BE2C (cell line): ENCODE results near the gene HELZ. TPM values are rescaled to one million over a fixed set of nuclear protein-coding genes. Genes with fewer than 3 reads are reported as not detected.
"Not testable (repeated sequence)": the region's sequence is repeated elsewhere in the genome, so short reads cannot be mapped to it uniquely, and the experiment has no call there.

ENCODE experiments used
- DNase-seq: peaks from one replicate; pipeline ENCODE4 v3.0.0-alpha.2; 2020
- H3K27me3 ChIP-seq: fragments of 250-450 bp; sonication (Bioruptor Pico); 2 replicates; pipeline ENCODE4 v1.5.1; 2020; ENCODE audit warnings: mild to moderate bottlenecking
- H3K36me3 ChIP-seq: fragments of 250-450 bp; sonication (Bioruptor Pico); 2 replicates; pipeline ENCODE4 v1.5.1; 2020; ENCODE audit warnings: mild to moderate bottlenecking
- H3K4me1 ChIP-seq: fragments of 250-450 bp; sonication (Bioruptor Pico); 2 replicates; pipeline ENCODE4 v1.5.1; 2020
- H3K4me3 ChIP-seq: 2 replicates; pipeline ENCODE4 v1.5.1; 2011; ENCODE audit warnings: low read depth, low read length
- H3K9me3 ChIP-seq: fragments of 250-450 bp; sonication (Bioruptor Pico); 2 replicates; pipeline ENCODE4 v1.5.1; 2020
- polyA plus RNA-seq: library from polyadenylated mRNA; unstranded; fragments of >200 nt; gene quantifications from one replicate; pipeline ENCODE4 v1.2.1, GENCODE V29; 2012; ENCODE audit warnings: low read depth, missing spikeins; ENCODE audit not compliant: insufficient read length, insufficient read depth
- TF ChIP-seq, protein P1 (sequence below): IDR thresholded peaks from 2 replicates; pipeline ENCODE4 v1.5.1; 2012; ENCODE audit warnings: mild to moderate bottlenecking, low read depth, low read length

HELZ gene
- polyA plus RNA-seq, result 5.9 TPM

- TF ChIP-seq, protein P1, sequence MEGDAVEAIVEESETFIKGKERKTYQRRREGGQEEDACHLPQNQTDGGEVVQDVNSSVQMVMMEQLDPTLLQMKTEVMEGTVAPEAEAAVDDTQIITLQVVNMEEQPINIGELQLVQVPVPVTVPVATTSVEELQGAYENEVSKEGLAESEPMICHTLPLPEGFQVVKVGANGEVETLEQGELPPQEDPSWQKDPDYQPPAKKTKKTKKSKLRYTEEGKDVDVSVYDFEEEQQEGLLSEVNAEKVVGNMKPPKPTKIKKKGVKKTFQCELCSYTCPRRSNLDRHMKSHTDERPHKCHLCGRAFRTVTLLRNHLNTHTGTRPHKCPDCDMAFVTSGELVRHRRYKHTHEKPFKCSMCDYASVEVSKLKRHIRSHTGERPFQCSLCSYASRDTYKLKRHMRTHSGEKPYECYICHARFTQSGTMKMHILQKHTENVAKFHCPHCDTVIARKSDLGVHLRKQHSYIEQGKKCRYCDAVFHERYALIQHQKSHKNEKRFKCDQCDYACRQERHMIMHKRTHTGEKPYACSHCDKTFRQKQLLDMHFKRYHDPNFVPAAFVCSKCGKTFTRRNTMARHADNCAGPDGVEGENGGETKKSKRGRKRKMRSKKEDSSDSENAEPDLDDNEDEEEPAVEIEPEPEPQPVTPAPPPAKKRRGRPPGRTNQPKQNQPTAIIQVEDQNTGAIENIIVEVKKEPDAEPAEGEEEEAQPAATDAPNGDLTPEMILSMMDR, result no peak
- Histone ChIP-seq H3K4me3 (peak within 1 kb of the TSS; percentile 81), H3K4me1 (no peaks in the 10 kb centered on the region; the same call in 1 of the 2 replicates), H3K27me3 (no peaks in the 10 kb centered on the region), H3K9me3 (no peaks in the 10 kb centered on the region), H3K36me3 (peaks cover 17% of the 10 kb centered on the region)
- peak; percentile 78 for DNase-seq
Observed at GRCh38 chr17:67245073-67245693, at the start of gene HELZ. TSS of gene HELZ (minus strand) at chr17:67245196. CDS start at chr17:67218804, 26,392 bp downstream.

DNA sequence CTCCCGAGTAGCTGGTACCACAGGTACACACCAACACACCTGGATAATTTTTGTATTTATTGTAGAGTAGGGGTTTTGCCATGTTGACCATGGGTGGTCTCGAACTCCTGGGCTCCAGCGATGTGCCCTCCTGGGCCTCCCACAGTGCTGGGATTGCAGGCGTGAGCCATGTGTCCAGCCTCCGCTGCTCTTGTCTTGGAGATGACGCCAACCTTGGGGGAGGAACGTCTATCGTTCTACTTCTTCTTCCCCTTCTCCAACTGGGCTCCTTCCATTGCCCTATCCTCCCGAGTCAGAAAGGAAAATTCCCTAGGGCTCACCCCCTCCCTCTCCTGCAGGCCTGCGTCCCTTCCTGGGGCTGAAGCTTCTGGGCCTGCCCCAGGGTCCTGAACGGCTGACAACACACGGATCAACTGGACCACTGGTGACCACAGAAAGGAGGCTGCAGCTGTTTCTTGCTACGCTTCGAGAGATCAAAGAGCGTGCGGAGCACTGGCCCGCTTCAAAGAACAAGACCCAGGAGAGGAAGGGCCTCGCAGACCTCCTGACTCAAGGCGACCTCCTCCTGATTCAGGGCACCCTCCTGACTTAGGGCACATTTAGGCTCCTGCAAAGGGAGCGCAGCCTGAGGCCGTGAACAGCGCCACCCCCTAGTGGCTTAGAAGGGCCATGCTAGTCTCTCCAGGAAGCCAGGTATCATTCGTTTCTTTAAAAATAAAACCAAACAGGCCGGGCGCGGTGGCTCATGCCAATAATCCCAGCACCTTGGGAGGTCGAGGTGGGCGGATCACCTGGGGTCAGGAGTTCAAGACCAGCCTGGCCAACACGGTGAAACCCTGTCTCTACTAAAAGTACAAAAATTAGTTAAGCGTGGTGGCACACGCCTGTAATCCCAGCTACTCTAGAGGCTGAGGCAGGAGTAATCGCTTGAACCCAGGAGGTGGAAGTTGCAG is 48.5 kb upstream of the HELZ start:
- H3K4me1 ChIP-seq, result no peaks in the 10 kb centered on the region
- TF ChIP-seq, protein P1, result peak; percentile 71
- H3K36me3 ChIP-seq, result no peaks in the 10 kb centered on the region
- H3K27me3 ChIP-seq, result no peaks in the 10 kb centered on the region
- H3K9me3 ChIP-seq, result no peaks in the 10 kb centered on the region
- peak; percentile 49 for DNase-seq
- H3K4me3 ChIP-seq, result no peak overlapping the region

DNA sequence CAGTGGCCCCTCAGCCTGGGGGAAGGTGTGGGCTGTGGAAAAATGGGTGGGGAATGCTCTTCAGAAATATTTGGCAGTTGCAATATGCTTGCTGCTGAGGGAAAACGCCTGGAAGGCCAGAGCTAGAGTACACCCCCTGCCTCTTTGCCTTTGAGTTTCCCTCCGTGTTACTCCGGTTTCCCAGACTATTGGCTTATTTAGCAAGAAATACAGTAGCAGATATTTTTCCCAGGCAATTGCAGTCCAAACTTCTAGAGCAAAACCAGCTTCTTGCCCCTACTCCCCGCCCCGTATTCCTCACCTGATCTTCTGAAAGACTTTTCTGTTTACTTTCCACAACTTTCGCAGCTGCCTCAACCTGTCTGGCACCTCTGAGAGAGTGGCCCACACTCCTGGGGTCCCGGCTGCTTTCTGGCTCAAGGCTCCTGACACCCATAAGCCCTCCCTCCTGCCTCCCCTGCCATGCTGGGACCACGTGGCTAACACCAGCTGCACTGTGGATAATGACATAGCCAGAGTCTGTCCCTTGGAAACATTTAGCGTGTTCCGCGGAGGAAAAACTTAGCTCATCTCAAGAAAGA is 45.8 kb upstream of the HELZ start:
- TF ChIP-seq, protein P1, result no peak
- DNase-seq, result no peak
- no peak overlapping the region for H3K4me3 ChIP-seq
- H3K36me3 ChIP-seq, result no peaks in the 10 kb centered on the region
- H3K27me3 ChIP-seq, result no peaks in the 10 kb centered on the region
- no peaks in the 10 kb centered on the region for H3K9me3 ChIP-seq
- H3K4me1 ChIP-seq, result no peaks in the 10 kb centered on the region

GRCh38 chr17:67290244-67290643 is 45.2 kb upstream of the HELZ start:
- TF ChIP-seq, protein P1, result no peak
- H3K9me3 ChIP-seq, result no peaks in the 10 kb centered on the region
- DNase-seq, result no peak
- no peaks in the 10 kb centered on the region for H3K27me3 ChIP-seq
- no peak overlapping the region for H3K4me3 ChIP-seq
- no peaks in the 10 kb centered on the region for H3K36me3 ChIP-seq
- H3K4me1 ChIP-seq, result no peaks in the 10 kb centered on the region

DNA sequence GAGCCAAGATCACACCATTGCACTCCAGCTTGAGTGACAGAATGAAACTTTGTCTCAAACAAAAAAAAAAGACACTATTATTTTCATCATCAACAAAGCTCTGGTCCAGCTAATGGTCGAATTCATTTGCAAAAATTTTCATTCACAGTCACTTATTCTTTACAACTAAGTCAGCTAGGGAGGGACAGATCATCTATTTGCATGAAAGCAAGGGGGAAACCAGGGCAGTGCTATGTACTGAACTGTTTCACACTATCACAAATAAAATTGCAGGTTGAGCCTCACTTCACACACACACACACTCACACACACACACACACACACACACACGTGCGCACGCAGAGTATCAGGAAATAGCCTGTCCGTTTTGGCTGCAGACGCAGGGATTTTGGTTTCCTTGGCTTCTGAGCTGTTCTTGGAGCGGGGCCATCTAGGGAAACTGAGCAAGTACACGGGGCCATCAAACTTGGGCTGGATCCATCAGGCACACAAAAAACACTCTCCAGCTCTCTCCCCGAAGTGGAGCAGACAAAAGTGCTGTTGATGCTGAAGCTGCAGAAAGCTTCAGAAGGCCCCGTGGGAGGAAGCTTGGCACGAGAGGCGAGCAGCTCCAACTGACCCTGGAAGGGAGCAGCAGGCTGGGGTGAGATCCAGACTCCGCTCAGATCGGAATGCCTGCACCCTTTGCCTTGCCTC is 44.3 kb upstream of the HELZ start:
- Histone ChIP-seq H3K4me1 (no peaks in the 10 kb centered on the region), H3K4me3 (peak overlapping the region; percentile 2; the same call in 1 of the 2 replicates), H3K27me3 (no peaks in the 10 kb centered on the region), H3K9me3 (no peaks in the 10 kb centered on the region), H3K36me3 (no peaks in the 10 kb centered on the region)
- DNase-seq, result peak; percentile 19
- TF ChIP-seq, protein P1, result no peak

DNA sequence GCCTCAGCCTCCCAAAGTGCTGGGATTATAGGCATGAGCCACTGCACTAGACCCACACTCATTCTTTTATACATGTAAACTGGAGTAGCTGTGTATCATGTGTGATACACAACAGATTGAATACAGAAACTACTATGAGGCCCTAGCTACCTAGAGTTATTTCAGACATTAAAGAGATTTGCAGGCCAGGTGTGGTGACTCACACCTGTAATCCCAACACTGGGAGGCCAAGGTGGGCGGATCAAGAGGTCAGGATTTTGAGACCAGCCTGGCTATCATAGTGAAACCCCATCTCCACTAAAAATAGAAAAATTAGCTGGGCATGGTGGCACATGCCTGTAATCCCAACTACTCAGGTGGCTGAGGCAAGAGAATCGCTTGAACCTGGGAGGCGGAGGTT is 41.8 kb upstream of the HELZ start:
- not testable (repeated sequence) for DNase-seq, H3K36me3 ChIP-seq, H3K27me3 ChIP-seq, H3K4me3 ChIP-seq, H3K4me1 ChIP-seq, H3K9me3 ChIP-seq
